Ishikawa (cell line): Measurements from ENCODE around the gene MXRA8.

Experiments used
- CEBPB ChIP-seq: IDR thresholded peaks from 2 replicates; pipeline ENCODE4 v1.6.1; 2012
- CREB1 ChIP-seq: IDR thresholded peaks from 2 replicates; pipeline ENCODE4 v1.6.1; 2012; ENCODE audit warnings: low read depth
- EGR1 ChIP-seq: IDR thresholded peaks from 2 replicates; pipeline ENCODE4 v1.6.1; 2012
- EP300 ChIP-seq: IDR thresholded peaks from 2 replicates; pipeline ENCODE4 v1.6.1; 2012; ENCODE audit warnings: borderline replicate concordance
- FOXM1 ChIP-seq: IDR thresholded peaks from 2 replicates; pipeline ENCODE4 v1.6.1; 2012; ENCODE audit warnings: low read depth, borderline replicate concordance
- NFIC ChIP-seq: IDR thresholded peaks from 2 replicates; pipeline ENCODE4 v1.6.1; 2012
- RAD21 ChIP-seq: IDR thresholded peaks from 2 replicates; pipeline ENCODE4 v1.6.1; 2012; ENCODE audit warnings: low read depth
- TAF1 ChIP-seq: IDR thresholded peaks from 2 replicates; pipeline ENCODE4 v1.6.1; 2012; ENCODE audit warnings: low read depth, mild to moderate bottlenecking
- TCF12 ChIP-seq: IDR thresholded peaks from 2 replicates; pipeline ENCODE4 v1.6.1; 2012; ENCODE audit warnings: low read depth
- TEAD4 ChIP-seq: IDR thresholded peaks from 2 replicates; pipeline ENCODE4 v1.6.1; 2012
- YY1 ChIP-seq: IDR thresholded peaks from 2 replicates; pipeline ENCODE4 v1.6.1; 2012; ENCODE audit warnings: low read depth
- ZBTB7A ChIP-seq: IDR thresholded peaks from 2 replicates; pipeline ENCODE4 v1.6.1; 2012; ENCODE audit warnings: low read depth
- TF ChIP-seq, protein P1 (sequence below): IDR thresholded peaks from 2 replicates; pipeline ENCODE4 v1.6.1; 2012
- TF ChIP-seq, protein P2 (sequence below): IDR thresholded peaks from 2 replicates; pipeline ENCODE4 v1.6.1; 2012; ENCODE audit warnings: low read depth, mild to moderate bottlenecking
- TF ChIP-seq, protein P3 (sequence below): IDR thresholded peaks from 2 replicates; pipeline ENCODE4 v1.6.1; 2012

MXRA8 gene

GRCh38 chr1:1318777-1319645, 39.3 kb downstream of the MXRA8 start:
- TF ChIP-seq ZBTB7A: no peak
- no peak for TF ChIP-seq TAF1
- TF ChIP-seq YY1: no peak
- no peak for TF ChIP-seq EP300
- TF ChIP-seq RAD21: no peak
- TF ChIP-seq EGR1: no peak
- no peak for TF ChIP-seq CEBPB
- TF ChIP-seq NFIC: no peak
- TF ChIP-seq TEAD4: no peak
- no peak for TF ChIP-seq FOXM1
- TF ChIP-seq, protein P1, sequence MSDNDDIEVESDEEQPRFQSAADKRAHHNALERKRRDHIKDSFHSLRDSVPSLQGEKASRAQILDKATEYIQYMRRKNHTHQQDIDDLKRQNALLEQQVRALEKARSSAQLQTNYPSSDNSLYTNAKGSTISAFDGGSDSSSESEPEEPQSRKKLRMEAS: no peak
- TF ChIP-seq, protein P2, sequence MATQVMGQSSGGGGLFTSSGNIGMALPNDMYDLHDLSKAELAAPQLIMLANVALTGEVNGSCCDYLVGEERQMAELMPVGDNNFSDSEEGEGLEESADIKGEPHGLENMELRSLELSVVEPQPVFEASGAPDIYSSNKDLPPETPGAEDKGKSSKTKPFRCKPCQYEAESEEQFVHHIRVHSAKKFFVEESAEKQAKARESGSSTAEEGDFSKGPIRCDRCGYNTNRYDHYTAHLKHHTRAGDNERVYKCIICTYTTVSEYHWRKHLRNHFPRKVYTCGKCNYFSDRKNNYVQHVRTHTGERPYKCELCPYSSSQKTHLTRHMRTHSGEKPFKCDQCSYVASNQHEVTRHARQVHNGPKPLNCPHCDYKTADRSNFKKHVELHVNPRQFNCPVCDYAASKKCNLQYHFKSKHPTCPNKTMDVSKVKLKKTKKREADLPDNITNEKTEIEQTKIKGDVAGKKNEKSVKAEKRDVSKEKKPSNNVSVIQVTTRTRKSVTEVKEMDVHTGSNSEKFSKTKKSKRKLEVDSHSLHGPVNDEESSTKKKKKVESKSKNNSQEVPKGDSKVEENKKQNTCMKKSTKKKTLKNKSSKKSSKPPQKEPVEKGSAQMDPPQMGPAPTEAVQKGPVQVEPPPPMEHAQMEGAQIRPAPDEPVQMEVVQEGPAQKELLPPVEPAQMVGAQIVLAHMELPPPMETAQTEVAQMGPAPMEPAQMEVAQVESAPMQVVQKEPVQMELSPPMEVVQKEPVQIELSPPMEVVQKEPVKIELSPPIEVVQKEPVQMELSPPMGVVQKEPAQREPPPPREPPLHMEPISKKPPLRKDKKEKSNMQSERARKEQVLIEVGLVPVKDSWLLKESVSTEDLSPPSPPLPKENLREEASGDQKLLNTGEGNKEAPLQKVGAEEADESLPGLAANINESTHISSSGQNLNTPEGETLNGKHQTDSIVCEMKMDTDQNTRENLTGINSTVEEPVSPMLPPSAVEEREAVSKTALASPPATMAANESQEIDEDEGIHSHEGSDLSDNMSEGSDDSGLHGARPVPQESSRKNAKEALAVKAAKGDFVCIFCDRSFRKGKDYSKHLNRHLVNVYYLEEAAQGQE: no peak
- TF ChIP-seq TCF12: no peak
- TF ChIP-seq, protein P3, sequence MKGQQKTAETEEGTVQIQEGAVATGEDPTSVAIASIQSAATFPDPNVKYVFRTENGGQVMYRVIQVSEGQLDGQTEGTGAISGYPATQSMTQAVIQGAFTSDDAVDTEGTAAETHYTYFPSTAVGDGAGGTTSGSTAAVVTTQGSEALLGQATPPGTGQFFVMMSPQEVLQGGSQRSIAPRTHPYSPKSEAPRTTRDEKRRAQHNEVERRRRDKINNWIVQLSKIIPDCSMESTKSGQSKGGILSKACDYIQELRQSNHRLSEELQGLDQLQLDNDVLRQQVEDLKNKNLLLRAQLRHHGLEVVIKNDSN: no peak
- no peak for TF ChIP-seq CREB1

- TF ChIP-seq, protein P1: peak; percentile 42; the same call in 1 of the 2 replicates
- TF ChIP-seq NFIC (peak; percentile 78), TAF1 (no peak), TEAD4 (peak; percentile 34; the same call in 1 of the 2 replicates), CREB1 (no peak), EP300 (no peak)
- TF ChIP-seq, protein P2: no peak
Measured at GRCh38 chr1:1318131-1318652, 40.2 kb downstream of the MXRA8 start.

- TF ChIP-seq CEBPB (no peak), TCF12 (no peak), EGR1 (no peak), YY1 (no peak), TEAD4 (no peak), ZBTB7A (no peak), TAF1 (no peak)
Measured at GRCh38 chr1:1317420-1317819, 40.9 kb downstream of the MXRA8 start.

GRCh38 chr1:1315435-1315954, 42.9 kb downstream of the MXRA8 start:
- TF ChIP-seq CREB1 (no peak), NFIC (no peak), TCF12 (no peak), ZBTB7A (no peak)
- TF ChIP-seq, protein P2: no peak
- TF ChIP-seq, protein P3: no peak
